GM23248 (cell line): Measurements from ENCODE around the gene POR.

ENCODE experiments used
- EZH2 ChIP-seq: fragments of 200-600 bp; sonication (generic); IDR thresholded peaks from 2 replicates; pipeline ENCODE4 v1.6.1; 2018; ENCODE audit warnings: antibody characterized with exemption, mild to moderate bottlenecking; ENCODE audit not compliant: insufficient read depth, poor library complexity, severe bottlenecking
- EZH2phosphoT487 ChIP-seq: fragments of 200-600 bp; sonication (generic); IDR thresholded peaks from 2 replicates; pipeline ENCODE4 v1.6.1; 2018; ENCODE audit warnings: antibody characterized with exemption, moderate library complexity, mild to moderate bottlenecking, low read depth; ENCODE audit not compliant: insufficient read depth

DNA sequence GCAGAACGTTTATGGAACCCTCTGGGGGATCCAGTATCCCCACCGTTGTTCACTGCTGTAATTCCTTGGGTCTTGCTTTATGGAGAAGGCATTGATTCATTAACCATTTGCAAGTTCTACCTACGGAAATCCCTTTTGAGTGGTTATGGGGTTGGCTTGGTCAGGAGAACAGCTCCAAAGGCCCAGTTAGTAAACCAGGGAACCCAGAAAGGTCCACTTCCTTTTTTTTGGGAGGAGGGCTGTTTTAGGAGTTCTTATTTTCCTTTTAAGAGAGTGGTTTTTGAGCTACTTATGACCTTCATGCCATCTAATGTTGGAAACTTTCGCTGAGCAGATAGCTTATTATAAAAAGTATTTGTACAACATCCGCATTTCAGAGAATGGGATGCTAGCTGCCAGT, 1.3 kb downstream of the POR start:
- no peak for TF ChIP-seq EZH2
- TF ChIP-seq EZH2phosphoT487: no peak
